A549 (cell line): Measurements from ENCODE around the gene PDE1C. TPM values are rescaled to one million over a fixed set of nuclear protein-coding genes. Genes with fewer than 3 reads are reported as not detected.

ENCODE experiments used
- ATAC-seq, 2 experiments: fragments of 200-7000 bp in 1 of 2; fragments of >200 bp in 1 of 2; cut with Nextera tagmentation in 1 of 2; cut with Tn5 transposase in 1 of 2; 3 replicates each; pipeline versions ENCODE4 v1.8.0 to v1.9.1; 2018 to 2020; ENCODE audit warnings: mild to moderate bottlenecking in 1 of 2, moderate library complexity in 1 of 2
- CTCF ChIA-PET: fragments of 300-600 bp; sonication (Branson Sonifier 250); formaldehyde crosslinking; extraction: SDS; loops from one replicate; lab custom pipeline; 2021; ENCODE audit warnings: antibody characterized with exemption, inconsistent platforms; lab: Yijun Ruan, JAX
- POLR2A ChIA-PET: fragments of 350-600 bp; formaldehyde crosslinking; extraction: SDS; loops from one replicate; lab custom pipeline; 2021; ENCODE audit warnings: antibody characterized with exemption, inconsistent platforms; lab: Yijun Ruan, JAX
- DNase-seq, 2 experiments: peaks; one replicate each; pipeline versions ENCODE4 v3.0.0 to v3.0.0-alpha.2; 2011 to 2016; ENCODE audit warnings: low read depth in 1 of 2, low spot score in 1 of 2
- FAIRE-seq: peaks from 2 replicates; lab custom pipeline; 2011; peaks lifted over from hg19 to GRCh38; lab: Jason Lieb, UNC
- H3K27ac ChIP-seq, 2 experiments: fragments of >200 bp; sonication (Bioruptor Twin); formaldehyde crosslinking; 3 replicates each; pipeline ENCODE4 v1.5.1; 2016 to 2017
- H3K4me1 ChIP-seq: fragments of >200 bp; sonication (Bioruptor Twin); formaldehyde crosslinking; 3 replicates; pipeline ENCODE4 v1.6.1; 2016
- H3K4me2 ChIP-seq: fragments of >200 bp; sonication (Bioruptor Twin); formaldehyde crosslinking; 3 replicates; pipeline ENCODE4 v1.6.1; 2016
- H3K4me3 ChIP-seq: fragments of >200 bp; sonication (Bioruptor Twin); formaldehyde crosslinking; 3 replicates; pipeline ENCODE4 v1.5.1; 2016
- H3K9me3 ChIP-seq: fragments of >200 bp; sonication (Bioruptor Twin); formaldehyde crosslinking; 3 replicates; pipeline ENCODE4 v1.6.1; 2016
- CEBPB ChIP-seq, 2 experiments: fragments of >200 bp in 1 of 2; sonication (Bioruptor Twin) in 1 of 2; formaldehyde crosslinking in 1 of 2; IDR thresholded peaks; 2 replicates each; pipeline ENCODE4 v1.6.1; 2012 to 2016
- EP300 ChIP-seq, 2 experiments: fragments of >200 bp; sonication (Bioruptor Twin); formaldehyde crosslinking; IDR thresholded peaks; 2 replicates in 1 of 2; 3 replicates in 1 of 2; pipeline ENCODE4 v1.6.1; 2016 to 2017
- FOSB ChIP-seq: fragments of 250-450 bp; sonication (Bioruptor Pico); IDR thresholded peaks from 2 replicates; pipeline ENCODE4 v1.5.0; 2020; ENCODE audit warnings: mild to moderate bottlenecking, moderate library complexity
- FOXS1 ChIP-seq: fragments of 250-450 bp; sonication (Bioruptor Pico); IDR thresholded peaks from 2 replicates; pipeline ENCODE4 v1.5.0; 2020; ENCODE audit warnings: mild to moderate bottlenecking, moderate library complexity
- GATA3 ChIP-seq: IDR thresholded peaks from 2 replicates; pipeline ENCODE4 v1.6.1; 2012; ENCODE audit warnings: borderline replicate concordance
- HES2 ChIP-seq: fragments of >200 bp; sonication (Bioruptor Twin); formaldehyde crosslinking; IDR thresholded peaks from 2 replicates; pipeline ENCODE4 v1.6.1; 2016
- HOXA7 ChIP-seq: fragments of 250-450 bp; sonication (Bioruptor Pico); IDR thresholded peaks from 2 replicates; pipeline ENCODE4 v1.5.0; 2020; ENCODE audit warnings: mild to moderate bottlenecking, moderate library complexity
- JUN ChIP-seq, 2 experiments: fragments of >200 bp; sonication (Bioruptor Twin); formaldehyde crosslinking; IDR thresholded peaks; 2 replicates in 1 of 2; 3 replicates in 1 of 2; pipeline ENCODE4 v1.6.1; 2016 to 2017
- JUNB ChIP-seq: fragments of >200 bp; sonication (Bioruptor Twin); formaldehyde crosslinking; IDR thresholded peaks from 2 replicates; pipeline ENCODE4 v1.6.1; 2016
- MAFK ChIP-seq: fragments of 450-650 bp; IDR thresholded peaks from 2 replicates; pipeline ENCODE4 v1.6.1; 2014; ENCODE audit not compliant: partially characterized antibody
- MAZ ChIP-seq: fragments of 150-350 bp; IDR thresholded peaks from 2 replicates; pipeline ENCODE4 v1.6.1; 2014; ENCODE audit warnings: antibody characterized with exemption, low read depth, low read length, borderline replicate concordance
- REST ChIP-seq: fragments of 200-600 bp; sonication (generic); IDR thresholded peaks from 2 replicates; pipeline ENCODE4 v1.6.1; 2016; ENCODE audit warnings: antibody characterized with exemption, mild to moderate bottlenecking, moderate library complexity
- SMC3 ChIP-seq: fragments of >200 bp; sonication (Bioruptor Twin); formaldehyde crosslinking; IDR thresholded peaks from 3 replicates; pipeline ENCODE4 v1.6.1; 2018; ENCODE audit warnings: inconsistent platforms
- SREBF2 ChIP-seq: fragments of 450-650 bp; IDR thresholded peaks from 2 replicates; pipeline ENCODE4 v1.6.1; 2014; ENCODE audit warnings: mild to moderate bottlenecking, moderate library complexity
- ZC3H11A ChIP-seq: fragments of 450-650 bp; IDR thresholded peaks from 2 replicates; pipeline ENCODE4 v1.6.1; 2014; ENCODE audit warnings: antibody characterized with exemption, mild to moderate bottlenecking
- ZNF302 ChIP-seq: fragments of 250-450 bp; sonication (Bioruptor Pico); IDR thresholded peaks from 2 replicates; pipeline ENCODE4 v1.9.0; 2021; ENCODE audit warnings: inconsistent platforms, mild to moderate bottlenecking, moderate library complexity
- WGBS: methylation state at CpG from one replicate; pipeline ENCODE4 v1.1.6; 2017; ENCODE audit errors: missing lambda C conversion rate; 5-methylcytosine and 5-hydroxymethylcytosine counted together
- polyA plus RNA-seq, 4 experiments: library from polyadenylated mRNA; depleted of rRNA in 3 of 4; stranded (reverse); fragments of >200 nt; fragmentation: RNase III in 1 of 4; extraction: RNeasy Plus Mini Kit Qiagen cat#74134 plus additional on column Dnase treatment in 1 of 4; gene quantifications; 2 replicates in 3 of 4; 3 replicates in 1 of 4; pipeline ENCODE4 v1.2.3, GENCODE V29; 2011 to 2017
- TF ChIP-seq, protein P1 (sequence below): IDR thresholded peaks from 2 replicates; pipeline ENCODE4 v1.6.1; 2012
- TF ChIP-seq, protein P2 (sequence below): fragments of >200 bp; sonication (Bioruptor Twin); formaldehyde crosslinking; IDR thresholded peaks from 3 replicates; pipeline ENCODE4 v1.6.1; 2016

The PDE1C gene
- polyA plus RNA-seq, 2 of the 4 experiments (the other 2 are of a cell fraction): 8.0 to 11.0 TPM

DNA sequence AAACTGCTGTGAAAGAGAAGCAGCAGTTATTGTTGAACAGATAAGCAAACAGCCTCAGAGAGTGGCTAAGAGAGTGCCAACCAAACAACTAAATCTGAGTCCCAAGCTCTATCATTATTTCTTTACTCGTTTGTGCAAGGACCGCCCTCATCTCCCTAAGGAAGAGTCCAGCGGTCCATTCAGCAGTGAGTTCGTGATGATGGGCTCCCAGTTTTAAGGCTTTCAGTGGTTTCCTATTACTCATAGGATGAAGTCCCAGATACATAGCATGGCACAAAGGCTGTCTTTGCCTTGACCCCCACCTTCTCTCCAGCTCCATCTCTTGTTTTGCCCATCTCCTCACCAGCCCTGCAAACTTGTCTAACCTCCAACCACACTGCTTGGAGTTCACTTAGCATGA lies 24.3 kb upstream of the PDE1C start:
- no peak for ATAC-seq
- ChIA-PET POLR2A (no interaction called here), CTCF (interaction anchor here (0.9 kb wide), 1 partner anchor 11 kb away, joined by 3 read pairs; no protein-coding TSS in a partner anchor)
- H3K4me2 ChIP-seq: no peak overlapping the region; the same call in 2 of the 3 replicates
- peak overlapping the region; percentile 61 to 71; a peak in 5 of 6 replicates for H3K27ac ChIP-seq
- H3K4me1 ChIP-seq: peaks cover 25% of the 10 kb centered on the region
- TF ChIP-seq MAFK (no peak), ZNF302 (CRISPR knock-in tag) (no peak), ZC3H11A (no peak), FOSB (no peak), REST (no peak), GATA3 (no peak)
- TF ChIP-seq, protein P1, sequence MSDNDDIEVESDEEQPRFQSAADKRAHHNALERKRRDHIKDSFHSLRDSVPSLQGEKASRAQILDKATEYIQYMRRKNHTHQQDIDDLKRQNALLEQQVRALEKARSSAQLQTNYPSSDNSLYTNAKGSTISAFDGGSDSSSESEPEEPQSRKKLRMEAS: no peak
- WGBS: 93% methylated on average over 4 of the region's 4 CpGs
- no peak for FAIRE-seq
- H3K9me3 ChIP-seq: no peaks in the 10 kb centered on the region
- no peak overlapping the region for H3K4me3 ChIP-seq
- DNase-seq: no peak

DNA sequence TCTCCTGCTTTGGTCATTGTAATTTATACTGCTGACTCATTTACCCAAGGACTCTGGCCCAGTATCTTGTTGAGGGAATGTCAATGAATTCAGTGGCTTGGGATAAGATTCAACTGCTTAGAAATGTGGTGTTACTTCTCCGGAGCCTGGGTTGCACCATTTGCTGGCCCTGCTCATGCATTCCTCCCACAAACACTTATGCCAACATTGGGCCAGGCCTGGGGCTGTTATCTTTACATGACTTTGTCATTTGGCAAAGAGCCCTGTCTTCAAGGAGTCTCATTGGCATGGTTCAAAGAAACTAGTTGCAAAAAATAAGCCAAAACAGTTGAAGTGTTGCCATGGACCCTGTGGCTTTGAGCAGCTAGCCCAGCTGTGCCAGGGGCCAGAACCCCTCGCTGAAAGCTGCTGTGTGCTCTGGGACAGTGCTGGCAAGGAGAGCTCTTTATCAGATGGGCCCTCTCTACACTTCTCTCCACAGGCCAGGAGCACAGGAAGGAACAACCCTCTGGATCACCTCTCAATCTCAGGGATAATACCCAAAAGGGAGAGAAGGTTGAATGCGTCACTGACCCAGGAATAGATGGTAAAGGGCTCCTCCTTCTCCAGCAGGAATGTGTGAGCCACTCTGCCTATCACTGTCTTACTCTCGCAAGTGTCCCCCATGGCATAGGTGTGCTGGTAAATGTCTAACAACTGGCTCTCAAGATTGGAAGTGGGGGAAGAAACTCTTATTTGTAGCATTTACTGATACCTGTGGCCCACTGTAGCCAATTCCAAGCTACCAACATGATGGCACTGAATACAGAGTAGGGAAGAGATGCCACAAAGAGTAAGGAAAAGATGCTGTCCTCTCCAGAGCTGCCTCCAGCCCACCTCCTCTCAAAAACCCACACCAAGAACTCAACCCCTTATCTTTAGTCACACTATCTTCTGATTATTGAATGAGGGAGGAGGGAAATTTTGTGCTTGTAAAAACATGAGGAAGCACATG lies 23.5 kb upstream of the PDE1C start:
- ATAC-seq (peak; percentile 83), DNase-seq (peak in 1 of 2 experiments; percentile 60)
- POLR2A ChIA-PET: no interaction called here
- Histone ChIP-seq H3K4me1 (peaks cover 25% of the 10 kb centered on the region), H3K27ac (peak overlapping the region; percentile 61 to 71), H3K4me3 (no peak overlapping the region), H3K9me3 (no peaks in the 10 kb centered on the region)
- CTCF ChIA-PET: interaction anchor here (0.7 to 0.9 kb wide), 3 partner anchors 10 to 110 kb away, joined by 3 read pairs; no protein-coding TSS in a partner anchor
- 31% methylated on average over 3 of the region's 4 CpGs for WGBS
- TF ChIP-seq JUNB (peak; percentile 40; the same call in 1 of the 2 replicates), HOXA7 (CRISPR knock-in tag) (no peak), MAZ (no peak), MAFK (peak; percentile 23), EP300 (IDR thresholded peaks at IDR 0.05) (peak; percentile 56 to 70; a peak in 3 of 5 replicates), SMC3 (0 out of 3 replicates have a peak, but pooled peaks have one; percentile 10), SREBF2 (no peak), FOXS1 (no peak), GATA3 (0 out of 2 replicates have a peak, but pooled peaks have one; percentile 49), JUN (IDR thresholded peaks at IDR 0.05) (peak in 1 of 2 experiments; percentile 38; a peak in 2 of 5 replicates), HES2 (no peak), CEBPB (IDR thresholded peaks at IDR 0.05) (peak in 1 of 2 experiments; percentile 48; a peak in 1 of 4 replicates)
- TF ChIP-seq, protein P2, sequence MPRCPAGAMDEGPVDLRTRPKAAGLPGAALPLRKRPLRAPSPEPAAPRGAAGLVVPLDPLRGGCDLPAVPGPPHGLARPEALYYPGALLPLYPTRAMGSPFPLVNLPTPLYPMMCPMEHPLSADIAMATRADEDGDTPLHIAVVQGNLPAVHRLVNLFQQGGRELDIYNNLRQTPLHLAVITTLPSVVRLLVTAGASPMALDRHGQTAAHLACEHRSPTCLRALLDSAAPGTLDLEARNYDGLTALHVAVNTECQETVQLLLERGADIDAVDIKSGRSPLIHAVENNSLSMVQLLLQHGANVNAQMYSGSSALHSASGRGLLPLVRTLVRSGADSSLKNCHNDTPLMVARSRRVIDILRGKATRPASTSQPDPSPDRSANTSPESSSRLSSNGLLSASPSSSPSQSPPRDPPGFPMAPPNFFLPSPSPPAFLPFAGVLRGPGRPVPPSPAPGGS: 0 out of 3 replicates have a peak, but pooled peaks have one; percentile 35
- TF ChIP-seq, all 56 proteins: peak for 8
- peak overlapping the region; percentile 57 for H3K4me2 ChIP-seq
- FAIRE-seq: no peak
